GM04504 (cell line): ENCODE data around the gene ACY1.

Source experiments
- DNase-seq: peaks from one replicate; pipeline ENCODE4 v3.0.0-alpha.2; 2012; ENCODE audit warnings: low read depth

The ACY1 gene

GRCh38 chr3:51982838-51983577 is at the start of gene ACY1:
Gene ACY1 (plus strand): TSS chr3:51983535. CDS start chr3:51984065, 530 bp downstream.
- peak; percentile 76 for DNase-seq

GRCh38 chr3:51934139-51934850 is 49.0 kb upstream of the ACY1 start:
- no peak for DNase-seq

GRCh38 chr3:51934991-51935885 is 48.1 kb upstream of the ACY1 start:
- DNase-seq, result no peak

GRCh38 chr3:51935886-51936755 is 47.2 kb upstream of the ACY1 start:
- no peak for DNase-seq

- no peak for DNase-seq
Observed at GRCh38 chr3:51937014-51937413, 46.3 kb upstream of the ACY1 start.

- no peak for DNase-seq
Observed at GRCh38 chr3:51937611-51938450, 45.5 kb upstream of the ACY1 start.

- DNase-seq, result no peak
Observed at GRCh38 chr3:51938780-51939425, 44.4 kb upstream of the ACY1 start.

- no peak for DNase-seq
Observed at GRCh38 chr3:51940648-51941462, 42.5 kb upstream of the ACY1 start.

- DNase-seq, result no peak
Observed at GRCh38 chr3:51941463-51941797, 41.9 kb upstream of the ACY1 start.

GRCh38 chr3:51941798-51942602 is 41.3 kb upstream of the ACY1 start, which contains the start of the genes PARP3 and RRP9:
Gene PARP3 (plus strand): TSS chr3:51942363. CDS start chr3:51943356, 993 bp downstream.
Gene RRP9 (minus strand): TSS chr3:51941904. CDS start chr3:51941867, 37 bp downstream.
- DNase-seq, result peak; percentile 99

GRCh38 chr3:51942603-51943450 is 40.5 kb upstream of the ACY1 start:
- DNase-seq, result peak; percentile 57

- no peak for DNase-seq
Observed at GRCh38 chr3:51943451-51944391, 39.6 kb upstream of the ACY1 start.

GRCh38 chr3:51944451-51945021 is 38.8 kb upstream of the ACY1 start:
- DNase-seq, result no peak

GRCh38 chr3:51945031-51945840 is 38.1 kb upstream of the ACY1 start:
- DNase-seq, result no peak
